ENCODE results near the gene DHCR24. TPM values are rescaled to one million over a fixed set of nuclear protein-coding genes. Genes with fewer than 3 reads are reported as not detected.
A peak's percentile ranks its signal among the peaks of the same experiment; 100 is the strongest.

The DHCR24 gene
- total RNA-seq, 1 donor from 2014 or later = 168 TPM

DNA sequence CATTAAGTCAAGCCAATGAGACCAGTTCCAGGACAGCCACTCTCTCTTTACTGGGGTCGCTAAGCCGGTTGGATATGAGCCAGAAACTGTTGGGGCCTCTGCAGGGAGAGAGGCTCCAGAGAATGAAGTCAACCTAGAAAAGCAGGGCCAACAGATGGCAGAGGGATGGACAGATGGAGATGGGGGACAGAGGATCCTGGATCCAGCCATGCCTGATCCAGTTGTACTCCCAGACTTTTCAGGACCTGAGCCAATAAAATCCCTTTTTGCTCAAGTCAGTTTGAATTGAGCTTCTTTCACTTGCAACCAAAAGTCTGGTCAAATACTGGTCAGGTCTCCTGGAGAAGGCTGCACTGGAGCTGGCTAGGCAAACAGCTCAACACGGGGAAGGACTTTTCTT is 2.2 kb downstream of the DHCR24 start:
- H3K9me3 ChIP-seq (ENCODE audit: insufficient read depth, low read depth, low read length) = no peaks in the 10 kb centered on the region
- Mint-ChIP-seq H3K36me3 (ENCODE audit: low read depth, unreplicated experiment) (peaks cover 10% of the 10 kb centered on the region), H3K9me3 (ENCODE audit: unreplicated experiment) (peaks cover 2% of the 10 kb centered on the region), H3K4me1 (ENCODE audit: low read depth, unreplicated experiment) (peaks cover 29% of the 10 kb centered on the region), H3K27me3 (ENCODE audit: low read depth, unreplicated experiment) (no peaks in the 10 kb centered on the region), H3K4me3 (ENCODE audit: unreplicated experiment) (peak overlapping the region; percentile 96), H3K27ac (ENCODE audit: unreplicated experiment) (peak overlapping the region; percentile 27)
- H2AFZ ChIP-seq (ENCODE audit: low read depth, low read length) = no peak overlapping the region
- no peaks in the 10 kb centered on the region for H3K27me3 ChIP-seq (ENCODE audit: insufficient read depth, low read length)
- no peak for DNase-seq (ENCODE audit: low read depth)
- FAIRE-seq = no peak
- H3K36me3 ChIP-seq (ENCODE audit: insufficient read depth, low read length) = peaks cover 17% of the 10 kb centered on the region
- peaks cover 44% of the 10 kb centered on the region for H3K4me1 ChIP-seq (ENCODE audit: insufficient read depth, low read length)
- peaks cover 55% of the 10 kb centered on the region for H4K20me1 ChIP-seq (ENCODE audit: insufficient read depth, low read length)
- peak overlapping the region; percentile 99 for H3K4me2 ChIP-seq (ENCODE audit: low read length)
- no peak overlapping the region for H3K27ac ChIP-seq (ENCODE audit: low read depth, low read length)
- no peak overlapping the region for H3K4me3 ChIP-seq (ENCODE audit: insufficient read depth, low read depth, low read length)
- H3K79me2 ChIP-seq (ENCODE audit: insufficient read depth, low read length) = peaks cover 49% of the 10 kb centered on the region
- TF ChIP-seq, protein P1, sequence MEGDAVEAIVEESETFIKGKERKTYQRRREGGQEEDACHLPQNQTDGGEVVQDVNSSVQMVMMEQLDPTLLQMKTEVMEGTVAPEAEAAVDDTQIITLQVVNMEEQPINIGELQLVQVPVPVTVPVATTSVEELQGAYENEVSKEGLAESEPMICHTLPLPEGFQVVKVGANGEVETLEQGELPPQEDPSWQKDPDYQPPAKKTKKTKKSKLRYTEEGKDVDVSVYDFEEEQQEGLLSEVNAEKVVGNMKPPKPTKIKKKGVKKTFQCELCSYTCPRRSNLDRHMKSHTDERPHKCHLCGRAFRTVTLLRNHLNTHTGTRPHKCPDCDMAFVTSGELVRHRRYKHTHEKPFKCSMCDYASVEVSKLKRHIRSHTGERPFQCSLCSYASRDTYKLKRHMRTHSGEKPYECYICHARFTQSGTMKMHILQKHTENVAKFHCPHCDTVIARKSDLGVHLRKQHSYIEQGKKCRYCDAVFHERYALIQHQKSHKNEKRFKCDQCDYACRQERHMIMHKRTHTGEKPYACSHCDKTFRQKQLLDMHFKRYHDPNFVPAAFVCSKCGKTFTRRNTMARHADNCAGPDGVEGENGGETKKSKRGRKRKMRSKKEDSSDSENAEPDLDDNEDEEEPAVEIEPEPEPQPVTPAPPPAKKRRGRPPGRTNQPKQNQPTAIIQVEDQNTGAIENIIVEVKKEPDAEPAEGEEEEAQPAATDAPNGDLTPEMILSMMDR (IDR thresholded peaks at IDR 0.05; ENCODE audit: insufficient read depth, low read depth, low read length) = no peak
- no peak for TF ChIP-seq EZH2 (IDR thresholded peaks at IDR 0.05; ENCODE audit: insufficient read depth, low read length)
- H3K9ac ChIP-seq (ENCODE audit: low read length) = no peak overlapping the region

DNA sequence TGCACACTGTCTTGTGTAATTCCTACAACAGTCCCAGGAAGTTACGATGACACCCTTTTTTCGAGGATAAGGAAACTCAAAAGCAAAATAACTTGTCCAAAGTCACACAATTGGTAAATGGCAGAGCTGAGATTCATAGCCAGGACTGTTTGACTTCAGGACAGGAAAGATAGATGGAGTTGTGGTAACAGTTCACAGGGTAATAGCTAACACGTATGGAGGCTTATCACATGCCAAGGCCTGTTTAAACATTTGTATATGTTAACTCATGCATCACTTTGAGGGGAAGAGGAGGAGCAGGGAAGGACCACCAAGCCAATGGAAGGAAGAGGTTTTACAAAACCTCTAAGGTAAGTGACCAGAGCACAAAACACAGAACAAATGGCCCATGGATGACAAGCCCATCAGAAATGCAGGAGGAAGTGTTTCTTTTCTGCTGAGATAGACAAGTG is 2.8 kb downstream of the DHCR24 start:
- TF ChIP-seq, protein P1 (IDR thresholded peaks at IDR 0.05; ENCODE audit: insufficient read depth, low read depth, low read length) = no peak
- TF ChIP-seq EZH2 (IDR thresholded peaks at IDR 0.05; ENCODE audit: insufficient read depth, low read length) = no peak
- DNase-seq (ENCODE audit: low read depth) = peak; percentile 54
- no peaks in the 10 kb centered on the region for H3K9me3 ChIP-seq (ENCODE audit: insufficient read depth, low read depth, low read length)
- no peak overlapping the region for H3K9ac ChIP-seq (ENCODE audit: low read length)
- H2AFZ ChIP-seq (ENCODE audit: low read depth, low read length) = no peak overlapping the region
- peaks cover 44% of the 10 kb centered on the region for H3K4me1 ChIP-seq (ENCODE audit: insufficient read depth, low read length)
- Mint-ChIP-seq H3K4me3 (ENCODE audit: unreplicated experiment) (peak overlapping the region; percentile 96), H3K9me3 (ENCODE audit: unreplicated experiment) (peaks cover 2% of the 10 kb centered on the region), H3K27ac (ENCODE audit: unreplicated experiment) (no peak overlapping the region), H3K36me3 (ENCODE audit: low read depth, unreplicated experiment) (peaks cover 10% of the 10 kb centered on the region), H3K4me1 (ENCODE audit: low read depth, unreplicated experiment) (peaks cover 29% of the 10 kb centered on the region), H3K27me3 (ENCODE audit: low read depth, unreplicated experiment) (no peaks in the 10 kb centered on the region)
- H3K36me3 ChIP-seq (ENCODE audit: insufficient read depth, low read length) = peaks cover 17% of the 10 kb centered on the region
- peak overlapping the region; percentile 99 for H3K4me2 ChIP-seq (ENCODE audit: low read length)
- no peak overlapping the region for H3K4me3 ChIP-seq (ENCODE audit: insufficient read depth, low read depth, low read length)
- H3K27ac ChIP-seq (ENCODE audit: low read depth, low read length) = no peak overlapping the region
- H3K27me3 ChIP-seq (ENCODE audit: insufficient read depth, low read length) = no peaks in the 10 kb centered on the region
- FAIRE-seq = no peak
- peaks cover 55% of the 10 kb centered on the region for H3K79me2 ChIP-seq (ENCODE audit: insufficient read depth, low read length)
- H4K20me1 ChIP-seq (ENCODE audit: insufficient read depth, low read length) = peaks cover 55% of the 10 kb centered on the region

DNA sequence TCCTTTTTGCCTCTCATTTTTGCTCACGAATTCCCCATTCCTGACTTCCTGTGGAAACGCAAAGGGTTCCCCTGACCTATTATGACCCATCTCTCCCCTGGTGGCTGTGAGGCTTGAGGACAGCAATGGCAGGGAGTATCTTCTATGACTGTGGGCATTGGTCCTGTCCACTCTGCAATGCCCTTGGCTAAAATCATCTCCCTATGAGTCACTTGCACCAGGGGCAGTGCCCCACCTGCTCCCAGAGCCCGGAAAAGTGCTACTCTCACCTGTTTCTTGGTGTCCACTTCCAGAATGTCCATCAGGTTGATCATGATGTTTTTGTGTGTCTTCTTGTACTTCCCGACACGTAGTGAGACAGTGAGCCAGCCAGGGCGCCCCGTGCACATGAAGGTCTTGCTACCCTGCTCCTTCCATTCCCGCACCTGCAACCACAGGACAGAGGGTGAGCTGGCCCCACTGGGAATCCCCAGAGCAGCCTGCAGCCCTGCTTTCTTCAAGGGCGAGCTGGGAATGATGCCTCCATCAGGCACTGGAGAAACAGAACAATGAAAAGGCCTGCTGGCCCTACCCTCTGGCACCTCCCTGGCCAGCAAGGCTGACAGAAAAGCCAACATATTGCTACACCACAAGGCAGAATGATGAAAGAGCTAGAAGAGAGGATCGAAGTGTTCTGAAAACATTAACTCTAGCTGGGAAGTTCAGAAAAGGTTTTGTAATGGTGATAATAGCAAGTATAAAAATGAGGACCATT is 3.5 kb downstream of the DHCR24 start:
- DNase-seq (ENCODE audit: low read depth) (no peak), FAIRE-seq (no peak)
- Histone ChIP-seq H3K9me3 (ENCODE audit: insufficient read depth, low read depth, low read length) (no peaks in the 10 kb centered on the region), H3K27me3 (ENCODE audit: insufficient read depth, low read length) (no peaks in the 10 kb centered on the region), H2AFZ (ENCODE audit: low read depth, low read length) (no peak overlapping the region), H3K4me1 (ENCODE audit: insufficient read depth, low read length) (peaks cover 44% of the 10 kb centered on the region), H3K4me2 (ENCODE audit: low read length) (peak overlapping the region; percentile 99), H3K36me3 (ENCODE audit: insufficient read depth, low read length) (peaks cover 17% of the 10 kb centered on the region), H4K20me1 (ENCODE audit: insufficient read depth, low read length) (peaks cover 55% of the 10 kb centered on the region), H3K79me2 (ENCODE audit: insufficient read depth, low read length) (peaks cover 60% of the 10 kb centered on the region), H3K27ac (ENCODE audit: low read depth, low read length) (no peak overlapping the region), H3K9ac (ENCODE audit: low read length) (no peak overlapping the region), H3K4me3 (ENCODE audit: insufficient read depth, low read depth, low read length) (no peak overlapping the region)
- peaks cover 12% of the 10 kb centered on the region for H3K36me3 Mint-ChIP-seq (ENCODE audit: low read depth, unreplicated experiment)
- H3K27ac Mint-ChIP-seq (ENCODE audit: unreplicated experiment) = peak overlapping the region; percentile 8
- TF ChIP-seq, protein P1 (IDR thresholded peaks at IDR 0.05; ENCODE audit: insufficient read depth, low read depth, low read length) = no peak
- TF ChIP-seq EZH2 (IDR thresholded peaks at IDR 0.05; ENCODE audit: insufficient read depth, low read length) = no peak
- no peaks in the 10 kb centered on the region for H3K27me3 Mint-ChIP-seq (ENCODE audit: low read depth, unreplicated experiment)
- peaks cover 30% of the 10 kb centered on the region for H3K4me1 Mint-ChIP-seq (ENCODE audit: low read depth, unreplicated experiment)
- no peak overlapping the region for H3K4me3 Mint-ChIP-seq (ENCODE audit: unreplicated experiment)
- H3K9me3 Mint-ChIP-seq (ENCODE audit: unreplicated experiment) = peaks cover 2% of the 10 kb centered on the region

All from astrocyte (in vitro differentiated cells and primary cell).